Bronchial epithelial cell (primary cell): ENCODE results near the gene CELF2. TPM values are rescaled to one million over a fixed set of nuclear protein-coding genes. Genes with fewer than 3 reads are reported as not detected.
A peak's percentile ranks its signal among the peaks of the same experiment; 100 is the strongest.

Source experiments
- DNase-seq: peaks from one replicate; pipeline ENCODE4 v3.0.0-alpha.2; 2010; ENCODE audit warnings: low read depth
- FAIRE-seq: peaks from 2 replicates; lab custom pipeline; 2011; peaks lifted over from hg19 to GRCh38; lab: Jason Lieb, UNC
- H3K27me3 ChIP-seq: 2 replicates; pipeline ENCODE4 v1.5.1; 2011; ENCODE audit warnings: low read length; ENCODE audit not compliant: control insufficient read depth, insufficient read depth
- H3K36me3 ChIP-seq: 2 replicates; pipeline ENCODE4 v1.5.1; 2011; ENCODE audit warnings: low read length; ENCODE audit not compliant: control insufficient read depth, insufficient read depth
- H3K4me3 ChIP-seq: 2 replicates; pipeline ENCODE4 v1.5.1; 2011; ENCODE audit warnings: mild to moderate bottlenecking, low read depth, low read length, control low read depth
- total RNA-seq: library from RNA; depleted of rRNA; stranded (reverse); fragments of >200 nt; gene quantifications from 2 replicates; pipeline ENCODE4 v1.2.1, GENCODE V29; 2014
- TF ChIP-seq, protein P1 (sequence below): IDR thresholded peaks from 2 replicates; pipeline ENCODE4 v1.5.1; 2011; ENCODE audit warnings: mild to moderate bottlenecking, moderate library complexity, low read length, control low read depth, inconsistent platforms; ENCODE audit not compliant: insufficient read depth, severe bottlenecking

CELF2 gene
- total RNA-seq, 1 donor from 2014 or later, result 2.1 TPM

DNA sequence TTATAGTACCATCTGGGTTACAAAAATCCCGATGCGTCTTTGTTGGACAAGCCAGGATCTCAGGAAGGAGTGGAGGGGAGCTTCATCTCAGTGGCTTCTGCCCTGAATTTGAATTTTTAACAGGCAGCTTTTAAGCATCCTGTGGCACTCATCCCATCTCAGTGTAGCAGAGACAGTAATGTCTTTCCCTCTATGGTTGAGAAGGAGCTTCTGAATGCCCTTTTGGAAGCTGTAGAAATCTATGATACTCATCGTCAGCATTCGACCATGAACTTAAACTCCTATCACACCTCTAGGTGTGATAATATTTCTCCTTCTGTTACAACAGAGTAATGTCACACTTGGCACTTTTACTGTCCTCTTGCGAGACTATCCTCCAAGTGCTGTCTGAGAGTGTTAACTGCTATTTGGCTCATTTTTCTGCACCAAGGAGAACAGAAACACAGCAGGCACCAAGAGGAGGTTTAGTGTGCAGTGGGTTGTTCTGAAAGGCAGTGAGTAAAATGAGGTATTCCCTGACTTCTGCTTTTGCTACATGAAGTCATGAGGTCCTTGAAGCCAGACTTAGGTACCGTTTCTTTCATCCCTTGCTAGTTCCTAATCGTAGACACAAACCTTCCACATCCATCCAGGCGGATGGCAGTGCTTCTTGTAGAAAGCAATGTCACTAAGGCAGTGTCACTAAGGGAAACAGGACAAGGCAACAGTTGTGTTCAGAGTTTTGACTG lies 177.4 kb downstream of the CELF2 start:
- TF ChIP-seq, protein P1, sequence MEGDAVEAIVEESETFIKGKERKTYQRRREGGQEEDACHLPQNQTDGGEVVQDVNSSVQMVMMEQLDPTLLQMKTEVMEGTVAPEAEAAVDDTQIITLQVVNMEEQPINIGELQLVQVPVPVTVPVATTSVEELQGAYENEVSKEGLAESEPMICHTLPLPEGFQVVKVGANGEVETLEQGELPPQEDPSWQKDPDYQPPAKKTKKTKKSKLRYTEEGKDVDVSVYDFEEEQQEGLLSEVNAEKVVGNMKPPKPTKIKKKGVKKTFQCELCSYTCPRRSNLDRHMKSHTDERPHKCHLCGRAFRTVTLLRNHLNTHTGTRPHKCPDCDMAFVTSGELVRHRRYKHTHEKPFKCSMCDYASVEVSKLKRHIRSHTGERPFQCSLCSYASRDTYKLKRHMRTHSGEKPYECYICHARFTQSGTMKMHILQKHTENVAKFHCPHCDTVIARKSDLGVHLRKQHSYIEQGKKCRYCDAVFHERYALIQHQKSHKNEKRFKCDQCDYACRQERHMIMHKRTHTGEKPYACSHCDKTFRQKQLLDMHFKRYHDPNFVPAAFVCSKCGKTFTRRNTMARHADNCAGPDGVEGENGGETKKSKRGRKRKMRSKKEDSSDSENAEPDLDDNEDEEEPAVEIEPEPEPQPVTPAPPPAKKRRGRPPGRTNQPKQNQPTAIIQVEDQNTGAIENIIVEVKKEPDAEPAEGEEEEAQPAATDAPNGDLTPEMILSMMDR, result no peak
- no peaks in the 10 kb centered on the region for H3K36me3 ChIP-seq
- H3K27me3 ChIP-seq, result no peaks in the 10 kb centered on the region
- no peak for DNase-seq
- no peak for FAIRE-seq
- H3K4me3 ChIP-seq, result no peak overlapping the region

DNA sequence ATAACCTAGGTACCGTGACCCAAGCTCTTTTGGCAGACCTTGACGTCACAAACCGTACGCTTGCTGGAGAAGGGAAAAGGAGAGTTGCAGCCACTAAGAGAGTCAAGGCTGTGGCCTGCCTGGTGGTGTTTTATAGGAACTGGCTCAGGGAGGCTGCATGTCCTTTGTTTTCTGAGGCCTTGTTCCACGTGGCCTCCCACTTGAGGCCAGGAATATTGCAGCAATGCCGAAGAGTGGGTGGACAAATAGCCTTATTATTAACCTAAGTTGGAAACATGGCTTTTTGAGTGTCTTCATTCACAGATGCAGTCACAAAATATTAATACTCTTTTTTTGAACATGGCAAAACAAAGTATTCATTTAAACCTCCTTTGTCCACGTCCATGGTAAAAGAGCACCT lies 178.0 kb downstream of the CELF2 start:
- TF ChIP-seq, protein P1, result no peak
- H3K4me3 ChIP-seq, result no peak overlapping the region
- no peaks in the 10 kb centered on the region for H3K36me3 ChIP-seq
- no peaks in the 10 kb centered on the region for H3K27me3 ChIP-seq
- DNase-seq (no peak), FAIRE-seq (no peak)

DNA sequence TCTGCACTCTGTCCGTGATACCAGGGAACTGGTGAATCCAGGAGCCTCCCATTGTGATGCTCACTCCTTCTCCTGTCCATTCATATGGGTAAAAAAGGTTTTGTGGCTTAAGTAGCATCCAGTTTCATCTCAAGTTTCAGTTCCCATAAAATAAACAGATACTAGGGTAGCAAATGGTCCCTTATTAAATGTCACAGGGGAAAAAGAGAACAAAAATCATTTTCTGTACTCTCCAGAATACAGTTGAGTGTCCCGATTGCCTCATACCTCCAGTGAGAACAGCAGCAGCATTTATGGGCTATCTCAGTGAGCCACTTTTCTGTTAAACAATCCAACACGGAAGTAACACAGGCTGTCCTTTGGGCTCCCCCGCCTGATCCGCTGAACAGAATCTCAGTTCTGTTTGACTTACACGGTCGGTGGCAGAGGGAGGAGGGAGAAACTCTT lies 179.6 kb downstream of the CELF2 start:
- H3K4me3 ChIP-seq, result no peak overlapping the region
- no peak for DNase-seq
- H3K27me3 ChIP-seq, result no peaks in the 10 kb centered on the region
- FAIRE-seq, result no peak
- TF ChIP-seq, protein P1, result no peak
- H3K36me3 ChIP-seq, result no peaks in the 10 kb centered on the region

DNA sequence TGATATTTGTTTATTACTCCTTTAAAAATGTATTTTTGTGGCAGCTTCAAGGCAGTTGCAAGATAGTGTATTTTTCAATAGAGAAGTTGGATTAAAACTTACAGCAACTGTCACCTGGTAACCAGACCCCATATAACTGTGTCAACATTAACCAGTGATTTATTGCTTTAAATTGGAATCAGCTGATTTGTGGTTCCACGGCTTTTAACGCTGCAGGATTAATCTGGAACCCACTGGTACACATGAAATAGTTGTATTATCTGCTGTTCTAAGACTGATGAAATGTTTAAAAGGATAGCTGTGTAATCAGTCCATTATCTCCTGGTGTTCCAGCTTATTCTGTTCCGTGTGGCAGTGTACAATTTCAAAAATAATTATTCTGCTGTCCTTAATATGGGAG lies 180.2 kb downstream of the CELF2 start:
- FAIRE-seq (no peak), DNase-seq (no peak)
- Histone ChIP-seq H3K4me3 (no peak overlapping the region), H3K36me3 (no peaks in the 10 kb centered on the region), H3K27me3 (no peaks in the 10 kb centered on the region)
- TF ChIP-seq, protein P1, result no peak

DNA sequence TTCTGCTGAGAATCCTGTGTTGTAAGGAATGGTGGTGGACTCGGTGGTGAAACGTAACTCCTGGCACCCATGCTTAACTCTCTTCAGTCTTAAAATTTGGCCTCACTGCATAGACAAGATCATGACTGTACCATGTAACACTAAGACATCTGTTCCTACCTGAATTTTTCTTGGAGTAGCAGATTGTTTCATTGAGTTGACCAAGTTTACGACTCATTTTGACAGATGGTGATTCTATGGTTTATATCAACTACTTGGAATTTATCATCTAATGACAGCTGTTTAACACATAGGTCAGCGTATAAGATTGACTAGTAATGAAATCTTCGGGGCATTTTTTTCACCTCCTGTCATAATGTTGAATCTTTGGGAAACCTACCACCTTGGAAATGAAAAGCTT lies 184.2 kb downstream of the CELF2 start:
- H3K27me3 ChIP-seq, result no peaks in the 10 kb centered on the region
- H3K4me3 ChIP-seq, result no peak overlapping the region
- TF ChIP-seq, protein P1, result no peak
- no peak for DNase-seq
- no peak for FAIRE-seq
- H3K36me3 ChIP-seq, result no peaks in the 10 kb centered on the region

DNA sequence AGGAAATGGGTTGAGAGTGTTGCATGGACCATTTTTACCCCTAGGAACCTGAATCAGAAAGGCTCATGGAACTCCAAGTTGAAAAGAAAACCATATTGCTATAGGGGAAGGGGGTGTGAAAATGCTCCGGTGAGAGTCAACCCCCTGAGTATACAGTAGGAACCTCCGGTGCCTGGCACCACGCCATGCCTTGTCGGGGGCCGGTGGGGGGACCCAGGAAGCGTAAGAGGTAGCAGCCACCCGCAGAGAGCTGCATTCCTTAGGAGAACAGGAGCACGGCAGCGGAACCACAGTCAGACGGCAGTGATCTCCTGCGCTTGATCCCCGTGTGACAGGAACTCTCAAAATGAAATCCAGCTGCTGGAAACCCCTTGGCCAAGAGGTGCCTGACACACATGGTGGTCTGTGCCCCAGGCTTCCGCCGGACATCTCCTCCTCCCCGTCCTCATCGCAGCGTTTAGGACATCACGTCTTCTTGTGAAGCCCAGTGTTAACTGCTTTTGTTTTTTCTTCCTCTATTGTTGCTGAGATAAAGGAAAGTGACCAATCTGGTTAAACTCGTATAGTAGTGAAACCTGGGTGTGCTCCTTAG lies 186.8 kb downstream of the CELF2 start:
- DNase-seq, result peak; percentile 8
- no peak overlapping the region for H3K4me3 ChIP-seq
- FAIRE-seq, result no peak
- TF ChIP-seq, protein P1, result no peak
- H3K27me3 ChIP-seq, result no peaks in the 10 kb centered on the region
- H3K36me3 ChIP-seq, result no peaks in the 10 kb centered on the region
